Thoracic aorta (tissue), 2 donors: ENCODE results near the gene CKMT2. TPM values are rescaled to one million over a fixed set of nuclear protein-coding genes. Genes with fewer than 3 reads are reported as not detected.

Experiments used
- ATAC-seq: fragments of 150-250 bp; one replicate; pipeline ENCODE4 v1.8.0; 2017; ENCODE audit warnings: low read depth; ENCODE audit not compliant: insufficient number of reproducible peaks, low FRiP score
- DNase-seq: peaks from one replicate; pipeline ENCODE4 v3.0.0-alpha.2; 2020; ENCODE audit warnings: low spot score
- H3K27ac ChIP-seq, 2 donors: fragments of 200-600 bp; sonication (generic); 1 replicate in 1 of 2; 2 replicates in 1 of 2; pipeline ENCODE4 v1.5.1; 2016; ENCODE audit warnings: mild to moderate bottlenecking in 2 of 2, moderate library complexity in 2 of 2
- H3K27me3 ChIP-seq: fragments of 200-600 bp; sonication (generic); replicated peaks from 2 replicates; pipeline ENCODE4 v1.6.0; 2016; ENCODE audit warnings: mild to moderate bottlenecking; ENCODE audit not compliant: insufficient read depth
- H3K36me3 ChIP-seq: fragments of 200-600 bp; sonication (generic); one replicate; pipeline ENCODE4 v1.5.1; 2016
- H3K4me1 ChIP-seq, 2 donors: fragments of 200-600 bp; sonication (generic); 1 replicate in 1 of 2; 2 replicates in 1 of 2; pipeline versions ENCODE4 v1.5.1 to v1.6.0; 2016; ENCODE audit warnings: low read depth in 2 of 2, mild to moderate bottlenecking in 1 of 2; ENCODE audit not compliant: control insufficient read depth in 1 of 2
- H3K4me3 ChIP-seq: fragments of 200-600 bp; sonication (generic); 2 replicates; pipeline ENCODE4 v1.5.1; 2016; ENCODE audit warnings: mild to moderate bottlenecking
- H3K9me3 ChIP-seq: fragments of 200-600 bp; sonication (generic); 2 replicates; pipeline ENCODE4 v1.5.1; 2016
- CTCF ChIP-seq: fragments of 200-600 bp; sonication (generic); IDR thresholded peaks from one replicate; pipeline ENCODE4 v1.5.1; 2019; ENCODE audit warnings: antibody characterized with exemption
- total RNA-seq, 2 donors: library from RNA; depleted of rRNA; stranded (reverse); fragments of >200 nt; gene quantifications; one replicate each; pipeline versions ENCODE4 v1.1.0 to v1.2.3, GENCODE V29; 2016

CKMT2 gene
- total RNA-seq, 2 donors from 2014 or later = 16.8 to 20.6 TPM

GRCh38 chr5:81301271-81302015 lies 68.3 kb downstream of the CKMT2 start, which contains the start of gene ZCCHC9:
Gene ZCCHC9, plus strand, starts transcription at chr5:81301587. Its CDS starts 3,171 bp downstream, at chr5:81304758.
- H3K36me3 ChIP-seq = no peaks in the 10 kb centered on the region
- H3K4me1 ChIP-seq = peaks cover 24 to 38% of the 10 kb centered on the region in 2 donors
- no peaks in the 10 kb centered on the region for H3K9me3 ChIP-seq
- H3K27me3 ChIP-seq = no peaks in the 10 kb centered on the region
- ATAC-seq = peak; percentile 93
- TF ChIP-seq CTCF = no peak
- H3K4me3 ChIP-seq = peak within 1 kb of the TSS; percentile 99
- peak within 1 kb of the TSS; percentile 85 to 86 for H3K27ac ChIP-seq
- peak; percentile 77 for DNase-seq

- no peaks in the 10 kb centered on the region for H3K36me3 ChIP-seq
- H3K27ac ChIP-seq = no peak overlapping the region
- DNase-seq = no peak
- no peak for ATAC-seq
- H3K9me3 ChIP-seq = no peaks in the 10 kb centered on the region
- H3K4me3 ChIP-seq = peak overlapping the region; percentile 99
- no peaks in the 10 kb centered on the region for H3K27me3 ChIP-seq
- no peak for TF ChIP-seq CTCF
- peaks cover 24 to 38% of the 10 kb centered on the region in 2 donors for H3K4me1 ChIP-seq
Observed at GRCh38 chr5:81302596-81302995, 69.5 kb downstream of the CKMT2 start.

GRCh38 chr5:81303563-81303962 lies 70.4 kb downstream of the CKMT2 start:
- Histone ChIP-seq H3K4me3 (no peak overlapping the region), H3K4me1 (peaks cover 24 to 38% of the 10 kb centered on the region in 2 donors), H3K27ac (no peak overlapping the region), H3K9me3 (no peaks in the 10 kb centered on the region), H3K36me3 (no peaks in the 10 kb centered on the region), H3K27me3 (no peaks in the 10 kb centered on the region)
- DNase-seq = no peak
- no peak for TF ChIP-seq CTCF
- ATAC-seq = no peak

GRCh38 chr5:81305785-81306184 lies 72.7 kb downstream of the CKMT2 start:
- no peak overlapping the region for H3K27ac ChIP-seq
- no peaks in the 10 kb centered on the region for H3K27me3 ChIP-seq
- DNase-seq (no peak), ATAC-seq (no peak)
- TF ChIP-seq CTCF = no peak
- H3K4me1 ChIP-seq = peaks cover 11 to 19% of the 10 kb centered on the region in 2 donors
- H3K36me3 ChIP-seq = peaks cover 10% of the 10 kb centered on the region
- H3K9me3 ChIP-seq = no peaks in the 10 kb centered on the region
- no peak overlapping the region for H3K4me3 ChIP-seq

- no peaks in the 10 kb centered on the region for H3K27me3 ChIP-seq
- no peaks in the 10 kb centered on the region for H3K4me1 ChIP-seq
- ATAC-seq = no peak
- H3K9me3 ChIP-seq = no peaks in the 10 kb centered on the region
- no peak overlapping the region for H3K27ac ChIP-seq
- no peak overlapping the region for H3K4me3 ChIP-seq
- H3K36me3 ChIP-seq = peaks cover 34% of the 10 kb centered on the region
- no peak for DNase-seq
- TF ChIP-seq CTCF = no peak
Observed at GRCh38 chr5:81308836-81309235, 75.7 kb downstream of the CKMT2 start.
